ENCODE data around the gene RRP9.
"Not testable (repeated sequence)": the region's sequence is repeated elsewhere in the genome, so short reads cannot be mapped to it uniquely, and the experiment has no call there.

Gene RRP9

GRCh38 chr3:51941798-51942602 lies at the start of gene RRP9, which contains the start of gene PARP3:
RRP9 (minus strand) TSS chr3:51941904; CDS start chr3:51941867, 37 bp downstream.
PARP3 (plus strand) TSS chr3:51942363; CDS start chr3:51943356, 993 bp downstream.
- Histone ChIP-seq H3K9me3 (ENCODE audit: low read depth, low read length) (no peaks in the 10 kb centered on the region), H3K27ac (no peak within 1 kb of the TSS), H3K36me3 (ENCODE audit: insufficient read depth, low read length) (no peaks in the 10 kb centered on the region; the same call in 1 of the 2 replicates), H3K9ac (ENCODE audit: insufficient read length) (peak within 1 kb of the TSS; percentile 75), H3K4me3 (peak within 1 kb of the TSS; percentile 76)
- TF ChIP-seq FOXP2 (optimal IDR thresholded peaks at IDR 0.05; ENCODE audit: control extremely low read depth, extremely low read length, insufficient read depth) (no peak), POLR2AphosphoS5 (IDR thresholded peaks at IDR 0.05; ENCODE audit: borderline replicate concordance, low read depth, low read length) (peak; percentile 70; the same call in 1 of the 2 replicates), EZH2 (IDR thresholded peaks at IDR 0.05) (no peak)
- DNase-seq (ENCODE audit: low read depth, low spot score), result peak; percentile 90

- not testable (repeated sequence) for H3K9ac ChIP-seq (ENCODE audit: insufficient read length); H3K27ac ChIP-seq; H3K9me3 ChIP-seq (ENCODE audit: low read depth, low read length); DNase-seq (ENCODE audit: low read depth, low spot score); H3K4me3 ChIP-seq
- H3K36me3 ChIP-seq (ENCODE audit: insufficient read depth, low read length), result peaks cover 37% of the 10 kb centered on the region
These were observed 48.8 kb upstream of the RRP9 start for GRCh38 chr3:51990501-51990971.

- Histone ChIP-seq H3K9ac (ENCODE audit: insufficient read length) (no peak overlapping the region), H3K4me3 (no peak overlapping the region), H3K36me3 (ENCODE audit: insufficient read depth, low read length) (peaks cover 19% of the 10 kb centered on the region), H3K9me3 (ENCODE audit: low read depth, low read length) (no peaks in the 10 kb centered on the region), H3K27ac (no peak overlapping the region)
- DNase-seq (ENCODE audit: low read depth, low spot score), result no peak
- TF ChIP-seq EZH2 (IDR thresholded peaks at IDR 0.05), result no peak
- no peak for TF ChIP-seq POLR2AphosphoS5 (IDR thresholded peaks at IDR 0.05; ENCODE audit: borderline replicate concordance, low read depth, low read length)
- TF ChIP-seq FOXP2 (optimal IDR thresholded peaks at IDR 0.05; ENCODE audit: control extremely low read depth, extremely low read length, insufficient read depth), result no peak
These were observed 46.8 kb upstream of the RRP9 start for GRCh38 chr3:51988286-51989146.

GRCh38 chr3:51987568-51987967 lies 45.9 kb upstream of the RRP9 start:
- TF ChIP-seq FOXP2 (optimal IDR thresholded peaks at IDR 0.05; ENCODE audit: control extremely low read depth, extremely low read length, insufficient read depth) (no peak), EZH2 (IDR thresholded peaks at IDR 0.05) (no peak), POLR2AphosphoS5 (IDR thresholded peaks at IDR 0.05; ENCODE audit: borderline replicate concordance, low read depth, low read length) (no peak)
- no peak overlapping the region for H3K27ac ChIP-seq
- H3K36me3 ChIP-seq (ENCODE audit: insufficient read depth, low read length), result peaks cover 12% of the 10 kb centered on the region
- DNase-seq (ENCODE audit: low read depth, low spot score), result no peak
- H3K9ac ChIP-seq (ENCODE audit: insufficient read length), result no peak overlapping the region
- H3K9me3 ChIP-seq (ENCODE audit: low read depth, low read length), result no peaks in the 10 kb centered on the region
- H3K4me3 ChIP-seq, result no peak overlapping the region

GRCh38 chr3:51986010-51986947 lies 44.6 kb upstream of the RRP9 start:
- H3K27ac ChIP-seq, result no peak overlapping the region
- no peaks in the 10 kb centered on the region for H3K36me3 ChIP-seq (ENCODE audit: insufficient read depth, low read length)
- no peak for DNase-seq (ENCODE audit: low read depth, low spot score)
- H3K9me3 ChIP-seq (ENCODE audit: low read depth, low read length), result no peaks in the 10 kb centered on the region
- no peak overlapping the region for H3K4me3 ChIP-seq
- no peak overlapping the region for H3K9ac ChIP-seq (ENCODE audit: insufficient read length)
- no peak for TF ChIP-seq FOXP2 (optimal IDR thresholded peaks at IDR 0.05; ENCODE audit: control extremely low read depth, extremely low read length, insufficient read depth)
- TF ChIP-seq POLR2AphosphoS5 (IDR thresholded peaks at IDR 0.05; ENCODE audit: borderline replicate concordance, low read depth, low read length), result no peak

- no peak overlapping the region for H3K27ac ChIP-seq
- H3K4me3 ChIP-seq, result no peak overlapping the region
- H3K9me3 ChIP-seq (ENCODE audit: low read depth, low read length), result no peaks in the 10 kb centered on the region
- DNase-seq (ENCODE audit: low read depth, low spot score), result no peak
- TF ChIP-seq FOXP2 (optimal IDR thresholded peaks at IDR 0.05; ENCODE audit: control extremely low read depth, extremely low read length, insufficient read depth) (no peak), EZH2 (IDR thresholded peaks at IDR 0.05) (no peak), POLR2AphosphoS5 (IDR thresholded peaks at IDR 0.05; ENCODE audit: borderline replicate concordance, low read depth, low read length) (no peak)
- H3K9ac ChIP-seq (ENCODE audit: insufficient read length), result no peak overlapping the region
- H3K36me3 ChIP-seq (ENCODE audit: insufficient read depth, low read length), result no peaks in the 10 kb centered on the region
These were observed 43.4 kb upstream of the RRP9 start for GRCh38 chr3:51985063-51985462.

- Histone ChIP-seq H3K36me3 (ENCODE audit: insufficient read depth, low read length) (no peaks in the 10 kb centered on the region), H3K27ac (no peak overlapping the region), H3K4me3 (no peak overlapping the region), H3K9me3 (ENCODE audit: low read depth, low read length) (no peaks in the 10 kb centered on the region), H3K9ac (ENCODE audit: insufficient read length) (no peak overlapping the region)
- no peak for DNase-seq (ENCODE audit: low read depth, low spot score)
- no peak for TF ChIP-seq EZH2 (IDR thresholded peaks at IDR 0.05)
- no peak for TF ChIP-seq FOXP2 (optimal IDR thresholded peaks at IDR 0.05; ENCODE audit: control extremely low read depth, extremely low read length, insufficient read depth)
- TF ChIP-seq POLR2AphosphoS5 (IDR thresholded peaks at IDR 0.05; ENCODE audit: borderline replicate concordance, low read depth, low read length), result no peak
These were observed 42.6 kb upstream of the RRP9 start for GRCh38 chr3:51984269-51984647.

Measured in SK-N-MC (cell line).